Activated effector memory CD4-positive, alpha-beta T cell treated with Interleukin-2 at 50 U/mL for 16 hours (primary cell): ENCODE measurements around the gene BORCS5.
"Not testable (repeated sequence)": the region's sequence is repeated elsewhere in the genome, so short reads cannot be mapped to it uniquely, and the experiment has no call there.

Source experiments
- DNase-seq: peaks from one replicate; pipeline ENCODE4 v3.0.0-alpha.2; 2020

Gene BORCS5

GRCh38 chr12:12467688-12468261 lies 110.9 kb downstream of the BORCS5 start:
- DNase-seq = peak; percentile 53

- no peak for DNase-seq
Observed at GRCh38 chr12:12468575-12468974, 111.7 kb downstream of the BORCS5 start.

GRCh38 chr12:12469386-12469785 lies 112.5 kb downstream of the BORCS5 start:
- DNase-seq = no peak

GRCh38 chr12:12470751-12471306 lies 114.0 kb downstream of the BORCS5 start:
- no peak for DNase-seq

- DNase-seq = not testable (repeated sequence)
Observed at GRCh38 chr12:12471982-12472961, 115.4 kb downstream of the BORCS5 start.

GRCh38 chr12:12473223-12473622 lies 116.3 kb downstream of the BORCS5 start:
- no peak for DNase-seq

- peak; percentile 29 for DNase-seq
Observed at GRCh38 chr12:12474471-12474928, 117.6 kb downstream of the BORCS5 start.

- DNase-seq = peak; percentile 27
Observed at GRCh38 chr12:12474931-12475795, 118.3 kb downstream of the BORCS5 start.

GRCh38 chr12:12476857-12477531 lies 120.1 kb downstream of the BORCS5 start:
- no peak for DNase-seq

GRCh38 chr12:12477532-12477890 lies 120.6 kb downstream of the BORCS5 start:
- no peak for DNase-seq

GRCh38 chr12:12480074-12480473 lies 123.2 kb downstream of the BORCS5 start:
- no peak for DNase-seq

GRCh38 chr12:12481631-12482030 lies 124.8 kb downstream of the BORCS5 start:
- no peak for DNase-seq

- DNase-seq = no peak
Observed at GRCh38 chr12:12482150-12482761, 125.4 kb downstream of the BORCS5 start.

GRCh38 chr12:12482959-12483358 lies 126.1 kb downstream of the BORCS5 start:
- DNase-seq = no peak

- no peak for DNase-seq
Observed at GRCh38 chr12:12483438-12483837, 126.6 kb downstream of the BORCS5 start.

- DNase-seq = no peak
Observed at GRCh38 chr12:12486661-12487240, 129.9 kb downstream of the BORCS5 start.

- DNase-seq = no peak
Observed at GRCh38 chr12:12487490-12487889, 130.6 kb downstream of the BORCS5 start.

GRCh38 chr12:12488296-12488695 lies 131.4 kb downstream of the BORCS5 start:
- no peak for DNase-seq

GRCh38 chr12:12488823-12489550 lies 132.1 kb downstream of the BORCS5 start:
- DNase-seq = no peak

GRCh38 chr12:12491606-12492005 lies 134.7 kb downstream of the BORCS5 start:
- no peak for DNase-seq

- no peak for DNase-seq
Observed at GRCh38 chr12:12492547-12492946, 135.7 kb downstream of the BORCS5 start.
